SK-N-MC (cell line): ENCODE results near the gene AUTS2.

Experiments
- EZH2 ChIP-seq: fragments of 200-600 bp; sonication (generic); IDR thresholded peaks from one replicate; pipeline ENCODE4 v1.6.1; 2017; ENCODE audit warnings: antibody characterized with exemption
- FOXP2 ChIP-seq: optimal IDR thresholded peaks from 2 replicates; pipeline ENCODE3; 2011; ENCODE audit warnings: mild to moderate bottlenecking, moderate library complexity; ENCODE audit not compliant: insufficient read depth; ENCODE audit errors: extremely low read length, control extremely low read depth
- POLR2AphosphoS5 ChIP-seq: IDR thresholded peaks from 2 replicates; pipeline ENCODE4 v1.6.1; 2012; ENCODE audit warnings: mild to moderate bottlenecking, low read depth, low read length, borderline replicate concordance

GRCh38 chr7:70177166-70177565 lies 578.9 kb downstream of the AUTS2 start:
- TF ChIP-seq POLR2AphosphoS5, result no peak
- TF ChIP-seq EZH2, result no peak
- TF ChIP-seq FOXP2, result no peak
